HepG2 (cell line): ENCODE results near the gene TP73. TPM values are rescaled to one million over a fixed set of nuclear protein-coding genes. Genes with fewer than 3 reads are reported as not detected.

ENCODE experiments used
- ATAC-seq: fragments of 200-7000 bp; cut with Tn5 transposase; 3 replicates; pipeline ENCODE4 v1.9.1; 2020; ENCODE audit warnings: mild to moderate bottlenecking, moderate library complexity
- BruUV-seq: library from RNA; stranded (reverse); fragments of 400-500 nt; replicated peaks from 2 replicates; lab custom pipeline; 2021; lab: Mats Ljungman, UMichigan
- CTCF ChIA-PET: fragments of 300-600 bp; formaldehyde crosslinking; extraction: SDS; loops from one replicate; lab custom pipeline; 2021; ENCODE audit warnings: low total read pairs, inconsistent platforms, low intra/inter-chr PET ratio; lab: Yijun Ruan, JAX
- POLR2A ChIA-PET: fragments of 350-600 bp; sonication (Branson Sonifier 250); formaldehyde crosslinking; loops from one replicate; lab custom pipeline; 2020; ENCODE audit warnings: antibody characterized with exemption, inconsistent platforms; lab: Yijun Ruan, JAX
- DNase-seq: peaks from one replicate; pipeline ENCODE4 v3.0.0-alpha.2; 2015; ENCODE audit warnings: low spot score
- FAIRE-seq: peaks from 3 replicates; lab custom pipeline; 2011; peaks lifted over from hg19 to GRCh38; lab: Jason Lieb, UNC
- H2AFZ ChIP-seq: one replicate; pipeline ENCODE4 v1.6.1; 2011; ENCODE audit warnings: low read length, inconsistent platforms
- H3K27ac ChIP-seq: fragments of 300-600 bp; 3 replicates; pipeline ENCODE4 v1.8.0; 2011; ENCODE audit warnings: mixed run types, mild to moderate bottlenecking, mixed read lengths, low read length, inconsistent platforms; ENCODE audit not compliant: insufficient read depth; ENCODE audit errors: extremely low read length
- H3K27me3 ChIP-seq, 2 experiments: fragments of 200-600 bp in 1 of 2; 2 replicates in 1 of 2; 3 replicates in 1 of 2; pipeline versions ENCODE4 v1.6.0 to v1.8.0; 2011; ENCODE audit warnings: low read length in 2 of 2, mild to moderate bottlenecking in 2 of 2, moderate library complexity in 2 of 2, inconsistent platforms in 1 of 2; ENCODE audit not compliant: insufficient read depth in 2 of 2, control insufficient read depth in 1 of 2
- H3K36me3 ChIP-seq, 2 experiments: fragments of 200-600 bp in 1 of 2; replicated peaks in 1 of 2; 2 replicates in 1 of 2; 3 replicates in 1 of 2; pipeline versions ENCODE4 v1.5.1 to v1.8.0; 2011; ENCODE audit warnings: low read length in 2 of 2, inconsistent platforms in 1 of 2; ENCODE audit not compliant: insufficient read depth in 2 of 2, control insufficient read depth in 1 of 2
- H3K4me1 ChIP-seq: 2 replicates; pipeline ENCODE4 v1.5.1; 2012; ENCODE audit warnings: low read length, inconsistent platforms; ENCODE audit not compliant: insufficient read depth
- H3K4me2 ChIP-seq: 2 replicates; pipeline ENCODE4 v1.6.0; 2011; ENCODE audit warnings: low read depth, low read length, inconsistent platforms
- H3K4me3 ChIP-seq, 3 experiments: fragments of 200-600 bp in 1 of 3; sonication (generic), shearing (Covaris generic) in 1 of 3; replicated peaks in 1 of 3; 2 replicates each; pipeline ENCODE4 v1.5.1; 2011 to 2016; ENCODE audit warnings: low read length in 3 of 3, inconsistent platforms in 2 of 3, low read depth in 2 of 3, mild to moderate bottlenecking in 2 of 3, control low read depth in 1 of 3, mixed read lengths in 1 of 3; ENCODE audit not compliant: insufficient read depth in 1 of 3
- H3K79me2 ChIP-seq: one replicate; pipeline ENCODE4 v1.6.1; 2011; ENCODE audit warnings: low read length, inconsistent platforms; ENCODE audit not compliant: insufficient read depth
- H3K9ac ChIP-seq: 2 replicates; pipeline ENCODE4 v1.6.0; 2011; ENCODE audit warnings: mild to moderate bottlenecking, low read depth, low read length, inconsistent platforms; ENCODE audit not compliant: insufficient read depth
- H3K9me3 ChIP-seq: 2 replicates; pipeline ENCODE4 v1.5.1; 2012; ENCODE audit warnings: mild to moderate bottlenecking, low read length
- H4K20me1 ChIP-seq: 2 replicates; pipeline ENCODE4 v1.6.0; 2011; ENCODE audit warnings: inconsistent platforms, mild to moderate bottlenecking, low read length, moderate library complexity; ENCODE audit not compliant: insufficient read depth
- ATAD3A ChIP-seq: sonication (generic); formaldehyde crosslinking; IDR thresholded peaks from 2 replicates; pipeline ENCODE4 v1.4.0; 2020; ENCODE audit warnings: missing genetic modification reagents
- GTF3A ChIP-seq: sonication (generic); formaldehyde crosslinking; conservative IDR thresholded peaks from 2 replicates; pipeline ENCODE4 v1.4.0; 2020; ENCODE audit warnings: mild to moderate bottlenecking, missing genetic modification reagents
- KAT8 ChIP-seq: IDR thresholded peaks from 2 replicates; pipeline ENCODE4 v1.6.1; 2016; ENCODE audit warnings: missing genetic modification reagents, missing compliant biosample characterization
- KDM4B ChIP-seq: sonication (generic); formaldehyde crosslinking; IDR thresholded peaks from 2 replicates; pipeline ENCODE4 v1.4.0; 2020; ENCODE audit warnings: missing genetic modification reagents
- KLF6 ChIP-seq: IDR thresholded peaks from 2 replicates; pipeline ENCODE4 v1.8.0; 2016; ENCODE audit warnings: missing biosample characterization, missing genetic modification reagents
- MXI1 ChIP-seq: IDR thresholded peaks from 3 replicates; pipeline ENCODE4 v1.6.1; 2012; ENCODE audit warnings: low read depth, low read length, inconsistent platforms, borderline replicate concordance
- NCOR1 ChIP-seq: fragments of 200-600 bp; sonication (generic); IDR thresholded peaks from 2 replicates; pipeline ENCODE4 v1.7.0; 2017; ENCODE audit warnings: antibody characterized with exemption, low read length, borderline replicate concordance
- POGZ ChIP-seq: sonication (generic); formaldehyde crosslinking; IDR thresholded peaks from 2 replicates; pipeline ENCODE4 v1.4.0; 2020; ENCODE audit warnings: mild to moderate bottlenecking, missing genetic modification reagents
- SIN3B ChIP-seq: fragments of 150-350 bp; IDR thresholded peaks from 2 replicates; pipeline ENCODE4 v1.6.1; 2014; ENCODE audit warnings: low read length
- SRSF4 ChIP-seq: fragments of 200-400 bp; formaldehyde crosslinking; IDR thresholded peaks from one replicate; pipeline ENCODE4 v1.6.1; 2018; ENCODE audit warnings: mild to moderate bottlenecking, low read depth, low read length, moderate library complexity; ENCODE audit not compliant: poor library complexity, severe bottlenecking
- TCF12 ChIP-seq, 2 experiments: fragments of 450-650 bp in 1 of 2; sonication (generic) in 1 of 2; formaldehyde crosslinking in 1 of 2; IDR thresholded peaks; 2 replicates each; pipeline versions ENCODE4 v1.6.1 to v1.8.0; 2017 to 2022; ENCODE audit warnings: antibody characterized with exemption in 1 of 2, mild to moderate bottlenecking in 1 of 2, missing genetic modification reagents in 1 of 2, moderate library complexity in 1 of 2
- U2AF2 ChIP-seq: fragments of 200-400 bp; formaldehyde crosslinking; IDR thresholded peaks from 2 replicates; pipeline ENCODE4 v1.6.1; 2017; ENCODE audit warnings: low read depth, mild to moderate bottlenecking, low read length
- ZBTB21 ChIP-seq: sonication (generic); formaldehyde crosslinking; IDR thresholded peaks from 2 replicates; pipeline ENCODE4 v1.4.0; 2020; ENCODE audit warnings: missing genetic modification reagents
- ZKSCAN1 ChIP-seq: fragments of 150-350 bp; IDR thresholded peaks from 2 replicates; pipeline ENCODE4 v1.6.1; 2014; ENCODE audit warnings: low read length
- ZNF12 ChIP-seq: sonication (generic); formaldehyde crosslinking; IDR thresholded peaks from 2 replicates; pipeline ENCODE4 v1.5.0; 2020; ENCODE audit warnings: missing genetic modification reagents
- ZNF431 ChIP-seq: sonication (generic); formaldehyde crosslinking; IDR thresholded peaks from 2 replicates; pipeline ENCODE4 v1.9.0; 2022; ENCODE audit warnings: missing genetic modification reagents, low read depth, mild to moderate bottlenecking, borderline replicate concordance
- ZNF781 ChIP-seq: sonication (generic); formaldehyde crosslinking; IDR thresholded peaks from 2 replicates; pipeline ENCODE4 v1.5.1; 2020; ENCODE audit warnings: borderline replicate concordance, mild to moderate bottlenecking, missing genetic modification reagents; ENCODE audit errors: not compliant biosample characterization
- WGBS: methylation state at CpG from one replicate; pipeline ENCODE4 v1.1.6; 2017; ENCODE audit warnings: low lambda C conversion rate; 5-methylcytosine and 5-hydroxymethylcytosine counted together
- in situ Hi-C: cut with HindIII; loops from 2 replicates; pipeline ENCODE4 v1.10.0; 2017; ENCODE audit warnings: low pct_unique_long_range_greater_than_20kb; ENCODE audit not compliant: extremely low pct_ligation_motif_present
- intact Hi-C: fragments of 100-400 bp; cut with micrococcal nuclease; formaldehyde crosslinking; loops from one replicate; pipeline ENCODE4 v1.10.0; 2022; ENCODE audit not compliant: unreplicated experiment
- polyA plus RNA-seq, 8 experiments: library from polyadenylated mRNA; depleted of rRNA in 3 of 8; stranded (reverse) in 7 of 8; unstranded in 1 of 8; fragments of >200 nt; fragmentation: Illumina TruSeq in 4 of 8; extraction: Trizol in 4 of 8; gene quantifications; 2 replicates each; pipeline versions ENCODE4 v1.2.1 to v1.2.3, GENCODE V29; 2011 to 2016; ENCODE audit warnings: low read depth in 4 of 8, missing spikeins in 1 of 8, mixed read lengths in 1 of 8; ENCODE audit not compliant: insufficient read depth in 1 of 8
- total RNA-seq, 5 experiments: library from RNA; depleted of rRNA; stranded (reverse); fragments of >200 nt; fragmentation: Illumina TruSeq; extraction: Trizol; gene quantifications; 2 replicates each; pipeline ENCODE4 v1.2.3, GENCODE V29; 2016; ENCODE audit warnings: low read depth in 1 of 5
- TF ChIP-seq, protein P1 (sequence below): sonication (generic); formaldehyde crosslinking; IDR thresholded peaks from 2 replicates; pipeline ENCODE4 v1.4.0; 2020; ENCODE audit warnings: mild to moderate bottlenecking, missing genetic modification reagents
- TF ChIP-seq, protein P2 (sequence below): sonication (generic); formaldehyde crosslinking; IDR thresholded peaks from 2 replicates; pipeline ENCODE4 v1.4.0; 2020; ENCODE audit warnings: missing genetic modification reagents, low read depth, mild to moderate bottlenecking, borderline replicate concordance
- TF ChIP-seq, protein P3 (sequence below): sonication (generic); formaldehyde crosslinking; IDR thresholded peaks from 2 replicates; pipeline ENCODE4 v1.5.0; 2020; ENCODE audit warnings: missing genetic modification reagents, mild to moderate bottlenecking, borderline replicate concordance
- TF ChIP-seq, protein P4 (sequence below): sonication (generic); formaldehyde crosslinking; conservative IDR thresholded peaks from 2 replicates; pipeline ENCODE4 v1.8.0; 2022; ENCODE audit warnings: mild to moderate bottlenecking, moderate library complexity, missing genetic modification reagents

Gene TP73
- total and polyA plus RNA-seq, 2 of the 13 experiments (the other 11 are each of a cell fraction or from before 2014, with no cell fraction given): 0.49 to 1.1 TPM

DNA sequence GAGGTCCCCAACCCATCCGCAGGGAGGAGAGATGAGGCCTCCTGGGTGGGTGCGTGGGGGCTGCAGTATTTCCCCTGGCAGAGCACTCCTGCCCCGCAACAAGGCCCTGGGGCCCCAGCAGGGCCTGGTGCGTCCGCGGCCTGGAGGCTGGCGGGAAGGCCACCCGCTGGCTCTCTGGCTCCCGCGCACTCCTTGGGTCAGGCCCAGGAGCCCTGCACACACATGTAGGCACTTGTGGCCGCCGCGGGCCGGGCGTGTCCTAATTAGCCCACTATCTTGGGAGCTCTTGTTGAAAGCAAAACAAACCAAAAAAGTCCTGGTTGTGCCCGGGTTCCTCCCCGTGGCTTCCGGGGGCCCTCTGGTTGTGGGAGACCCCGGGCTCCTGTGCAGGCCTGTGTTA lies 50.2 kb downstream of the TP73 start (continued):
- TF ChIP-seq, protein P1, sequence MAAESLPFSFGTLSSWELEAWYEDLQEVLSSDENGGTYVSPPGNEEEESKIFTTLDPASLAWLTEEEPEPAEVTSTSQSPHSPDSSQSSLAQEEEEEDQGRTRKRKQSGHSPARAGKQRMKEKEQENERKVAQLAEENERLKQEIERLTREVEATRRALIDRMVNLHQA (CRISPR knock-in tag): no peak
- TF ChIP-seq, protein P2, sequence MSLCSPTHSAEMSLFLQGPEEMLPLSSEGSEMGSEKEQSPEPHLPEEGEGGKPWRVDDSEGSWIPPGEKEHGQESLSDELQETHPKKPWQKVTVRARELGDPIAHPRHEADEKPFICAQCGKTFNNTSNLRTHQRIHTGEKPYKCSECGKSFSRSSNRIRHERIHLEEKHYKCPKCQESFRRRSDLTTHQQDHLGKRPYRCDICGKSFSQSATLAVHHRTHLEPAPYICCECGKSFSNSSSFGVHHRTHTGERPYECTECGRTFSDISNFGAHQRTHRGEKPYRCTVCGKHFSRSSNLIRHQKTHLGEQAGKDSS (CRISPR knock-in tag): no peak
- TF ChIP-seq KAT8 (CRISPR knock-in tag) (no peak), GTF3A (CRISPR knock-in tag) (no peak), ZKSCAN1 (no peak), NCOR1 (no peak), SIN3B (no peak), ZNF431 (no peak)

DNA sequence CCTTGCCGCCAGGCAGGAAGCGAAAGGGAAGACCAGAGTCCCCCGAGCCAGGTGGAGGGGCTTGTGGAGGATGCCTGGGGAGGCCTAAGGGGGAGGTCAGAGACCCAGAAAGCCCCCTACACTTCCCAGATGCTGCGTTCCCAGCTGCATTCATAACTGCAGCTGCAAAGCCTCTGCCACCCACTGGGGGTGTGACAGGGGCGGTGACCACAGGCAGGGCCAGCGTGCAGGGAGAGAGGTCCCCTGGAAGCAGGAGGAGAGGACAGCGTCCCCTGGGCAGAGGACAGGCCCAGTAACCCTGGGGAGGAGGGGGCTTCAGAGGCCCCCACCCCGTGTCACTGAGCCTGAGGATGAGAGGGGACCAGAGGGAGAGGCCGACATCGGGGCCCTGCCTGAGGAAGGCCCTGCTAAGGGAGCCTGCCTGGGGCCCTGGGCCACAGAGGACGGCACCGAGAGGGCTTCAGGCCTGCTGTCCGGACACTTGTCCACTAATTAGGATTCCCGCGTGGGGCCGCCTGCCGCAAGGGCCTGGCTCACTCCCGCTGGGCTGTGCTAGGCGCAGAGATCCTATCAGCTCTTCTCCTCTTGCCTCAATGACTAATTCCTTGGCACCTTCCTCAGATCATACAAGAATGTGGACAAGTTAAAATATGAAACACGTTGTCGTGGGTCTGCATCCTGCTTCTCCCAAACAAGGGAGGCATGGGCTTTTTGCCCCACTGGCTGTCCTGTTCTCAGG lies 50.8 kb downstream of the TP73 start:
- ChIA-PET POLR2A (no interaction called here), CTCF (no interaction called here)
- FAIRE-seq (no peak), DNase-seq (no peak), ATAC-seq (peak; percentile 40; the same call in 2 of the 3 replicates)
- in situ Hi-C loops: no loop called here
- Histone ChIP-seq H3K4me2 (no peak overlapping the region), H4K20me1 (no peaks in the 10 kb centered on the region), H3K36me3 (no peaks in the 10 kb centered on the region), H3K79me2 (no peaks in the 10 kb centered on the region), H3K4me1 (no peaks in the 10 kb centered on the region), H3K27me3 (no peaks in the 10 kb centered on the region; a peak in 1 of 5 replicates), H3K9ac (no peak overlapping the region), H2AFZ (no peak overlapping the region), H3K9me3 (no peaks in the 10 kb centered on the region), H3K4me3 (no peak overlapping the region), H3K27ac (no peak overlapping the region)
- no TSS peak for BruUV-seq
- intact Hi-C loops: no loop called here
- 82% methylated on average over 13 of the region's 21 CpGs for WGBS
- TF ChIP-seq MXI1 (no peak), ZBTB21 (no peak), ATAD3A (CRISPR knock-in tag) (no peak), KDM4B (CRISPR knock-in tag) (no peak), ZNF781 (CRISPR knock-in tag) (no peak), TCF12 (IDR thresholded peaks at IDR 0.05) (no peak), TCF12 (CRISPR knock-in tag; IDR thresholded peaks at IDR 0.05) (no peak), SRSF4 (no peak), KLF6 (no peak), U2AF2 (no peak), ZNF12 (no peak), POGZ (CRISPR knock-in tag) (no peak)
- TF ChIP-seq, protein P3, sequence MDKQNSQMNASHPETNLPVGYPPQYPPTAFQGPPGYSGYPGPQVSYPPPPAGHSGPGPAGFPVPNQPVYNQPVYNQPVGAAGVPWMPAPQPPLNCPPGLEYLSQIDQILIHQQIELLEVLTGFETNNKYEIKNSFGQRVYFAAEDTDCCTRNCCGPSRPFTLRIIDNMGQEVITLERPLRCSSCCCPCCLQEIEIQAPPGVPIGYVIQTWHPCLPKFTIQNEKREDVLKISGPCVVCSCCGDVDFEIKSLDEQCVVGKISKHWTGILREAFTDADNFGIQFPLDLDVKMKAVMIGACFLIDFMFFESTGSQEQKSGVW: no peak
- TF ChIP-seq, protein P4, sequence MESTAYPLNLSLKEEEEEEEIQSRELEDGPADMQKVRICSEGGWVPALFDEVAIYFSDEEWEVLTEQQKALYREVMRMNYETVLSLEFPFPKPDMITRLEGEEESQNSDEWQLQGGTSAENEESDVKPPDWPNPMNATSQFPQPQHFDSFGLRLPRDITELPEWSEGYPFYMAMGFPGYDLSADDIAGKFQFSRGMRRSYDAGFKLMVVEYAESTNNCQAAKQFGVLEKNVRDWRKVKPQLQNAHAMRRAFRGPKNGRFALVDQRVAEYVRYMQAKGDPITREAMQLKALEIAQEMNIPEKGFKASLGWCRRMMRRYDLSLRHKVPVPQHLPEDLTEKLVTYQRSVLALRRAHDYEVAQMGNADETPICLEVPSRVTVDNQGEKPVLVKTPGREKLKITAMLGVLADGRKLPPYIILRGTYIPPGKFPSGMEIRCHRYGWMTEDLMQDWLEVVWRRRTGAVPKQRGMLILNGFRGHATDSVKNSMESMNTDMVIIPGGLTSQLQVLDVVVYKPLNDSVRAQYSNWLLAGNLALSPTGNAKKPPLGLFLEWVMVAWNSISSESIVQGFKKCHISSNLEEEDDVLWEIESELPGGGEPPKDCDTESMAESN: no peak
